Neural progenitor cell (in vitro differentiated cells): ENCODE results near the gene CDIP1. TPM values are rescaled to one million over a fixed set of nuclear protein-coding genes. Genes with fewer than 3 reads are reported as not detected.

Experiments used
- DNase-seq: peaks from one replicate; pipeline ENCODE4 v3.0.0-alpha.2; 2016; ENCODE audit warnings: low spot score
- H2AFZ ChIP-seq: fragments of 200-600 bp; sonication (generic); replicated peaks from 2 replicates; pipeline ENCODE4 v1.6.1; 2016; ENCODE audit warnings: antibody characterized with exemption
- H3F3A ChIP-seq: fragments of 200-600 bp; sonication (generic); 2 replicates; pipeline ENCODE4 v1.6.1; 2016; ENCODE audit warnings: antibody characterized with exemption, low read depth
- H3K27ac ChIP-seq: fragments of 200-600 bp; sonication (generic); 2 replicates; pipeline ENCODE4 v1.5.1; 2016; ENCODE audit warnings: mild to moderate bottlenecking
- H3K27me3 ChIP-seq: fragments of 200-600 bp; sonication (generic); 2 replicates; pipeline ENCODE4 v1.6.1; 2016; ENCODE audit warnings: mild to moderate bottlenecking, moderate library complexity
- H3K36me3 ChIP-seq: fragments of 200-600 bp; sonication (generic); 2 replicates; pipeline ENCODE4 v1.5.1; 2016
- H3K4me1 ChIP-seq: fragments of 200-600 bp; sonication (generic); 2 replicates; pipeline ENCODE4 v1.6.1; 2016; ENCODE audit warnings: mixed run types
- H3K4me2 ChIP-seq: fragments of 200-600 bp; sonication (generic); 2 replicates; pipeline ENCODE4 v1.6.1; 2016
- H3K4me3 ChIP-seq: fragments of 200-600 bp; sonication (generic); 2 replicates; pipeline ENCODE4 v1.5.1; 2016
- H3K79me2 ChIP-seq: fragments of 200-600 bp; sonication (generic); 2 replicates; pipeline ENCODE4 v1.6.1; 2016; ENCODE audit warnings: low read depth
- H3K9ac ChIP-seq: fragments of 200-600 bp; sonication (generic); 2 replicates; pipeline ENCODE4 v1.6.1; 2016
- H3K9me3 ChIP-seq: fragments of 200-600 bp; sonication (generic); 2 replicates; pipeline ENCODE4 v1.5.1; 2016; ENCODE audit warnings: low read depth
- H4K20me1 ChIP-seq: fragments of 200-600 bp; sonication (generic); 2 replicates; pipeline ENCODE4 v1.6.1; 2016; ENCODE audit warnings: low read depth
- H3K27ac Mint-ChIP-seq: 3 replicates; pipeline ENCODE4 v1.8.0; 2021; ENCODE audit warnings: mixed read lengths
- H3K27me3 Mint-ChIP-seq: 2 replicates; pipeline ENCODE4 v1.8.0; 2022; ENCODE audit warnings: low read depth, mild to moderate bottlenecking, inconsistent platforms, moderate library complexity, mixed read lengths; ENCODE audit not compliant: insufficient read depth
- H3K36me3 Mint-ChIP-seq: 3 replicates; pipeline ENCODE4 v1.8.0; 2021; ENCODE audit warnings: mixed read lengths
- H3K4me1 Mint-ChIP-seq: 3 replicates; pipeline ENCODE4 v1.8.0; 2021; ENCODE audit warnings: mixed read lengths
- H3K4me3 Mint-ChIP-seq: 3 replicates; pipeline ENCODE4 v1.8.0; 2021; ENCODE audit warnings: mild to moderate bottlenecking, moderate library complexity, mixed read lengths
- H3K9me3 Mint-ChIP-seq: 3 replicates; pipeline ENCODE4 v1.8.0; 2020; ENCODE audit warnings: mixed read lengths
- CTCF ChIP-seq: fragments of 200-600 bp; sonication (generic); IDR thresholded peaks from 2 replicates; pipeline ENCODE4 v1.5.1; 2017; ENCODE audit warnings: antibody characterized with exemption, mild to moderate bottlenecking
- EZH2 ChIP-seq: fragments of 200-600 bp; sonication (generic); IDR thresholded peaks from 2 replicates; pipeline ENCODE4 v1.6.1; 2017; ENCODE audit warnings: antibody characterized with exemption, mild to moderate bottlenecking, moderate library complexity
- EZH2phosphoT487 ChIP-seq: fragments of 200-600 bp; sonication (generic); IDR thresholded peaks from 2 replicates; pipeline ENCODE4 v1.6.1; 2017; ENCODE audit warnings: antibody characterized with exemption
- total RNA-seq: library from RNA; depleted of rRNA; stranded (reverse); fragments of >200 nt; gene quantifications from 2 replicates; pipeline ENCODE4 v1.2.3, GENCODE V29; 2015; ENCODE audit warnings: low replicate concordance

The CDIP1 gene
- total RNA-seq, 1 donor from 2014 or later: 13.1 TPM

DNA sequence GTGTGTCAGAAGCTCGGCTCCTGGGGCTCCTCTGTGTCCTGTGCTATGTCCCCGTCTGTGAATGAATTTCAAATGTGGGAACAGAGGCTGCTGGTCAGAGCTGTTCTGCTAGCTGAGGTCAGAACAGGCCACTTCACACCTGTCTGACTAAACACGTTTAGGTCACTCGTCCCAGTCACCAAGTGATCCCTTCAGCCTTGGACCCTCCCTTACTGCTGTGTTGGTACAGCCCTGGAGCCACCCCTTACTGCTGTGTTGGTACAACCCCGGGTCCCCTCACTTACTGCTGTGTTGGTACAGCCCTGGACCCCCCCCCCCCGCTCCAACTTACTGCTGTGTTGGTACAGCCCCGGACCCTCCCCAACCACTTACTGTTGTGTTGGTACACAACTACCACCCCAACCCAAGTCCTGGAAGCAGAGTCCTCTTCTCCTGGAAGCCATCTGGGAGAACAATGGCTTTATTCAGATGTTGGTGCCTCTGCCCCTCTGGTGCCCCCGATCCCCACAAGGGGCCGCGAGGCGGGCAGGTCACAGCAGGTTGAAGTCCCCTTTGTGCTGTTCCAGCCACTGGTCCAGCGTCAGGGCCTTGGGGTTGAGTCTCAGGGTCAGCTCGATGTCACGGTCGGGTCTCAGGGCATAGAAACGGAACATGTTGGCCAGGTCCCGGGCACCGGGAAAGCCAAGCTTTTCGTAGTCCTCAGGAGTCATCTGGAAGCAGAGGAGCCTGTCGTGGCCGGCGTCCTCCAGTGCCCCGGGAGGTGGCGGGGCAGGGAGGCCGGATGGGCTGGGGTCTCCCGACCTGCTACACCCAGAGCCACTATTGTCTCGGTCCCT is 77.1 kb downstream of the CDIP1 start:
- Mint-ChIP-seq H3K4me3 (no peak overlapping the region), H3K27ac (no peak overlapping the region), H3K27me3 (peaks cover 2% of the 10 kb centered on the region), H3K4me1 (peaks cover 12% of the 10 kb centered on the region), H3K36me3 (peaks cover 8% of the 10 kb centered on the region), H3K9me3 (no peaks in the 10 kb centered on the region)
- Histone ChIP-seq H3K27ac (peak overlapping the region; percentile 46), H3F3A (peaks cover 18% of the 10 kb centered on the region), H3K9me3 (no peaks in the 10 kb centered on the region), H3K4me1 (peaks cover 6% of the 10 kb centered on the region), H2AFZ (no peak overlapping the region), H3K79me2 (no peaks in the 10 kb centered on the region), H3K4me3 (no peak overlapping the region), H4K20me1 (peaks cover 7% of the 10 kb centered on the region), H3K27me3 (no peaks in the 10 kb centered on the region), H3K36me3 (no peaks in the 10 kb centered on the region), H3K4me2 (no peak overlapping the region), H3K9ac (no peak overlapping the region)
- no peak for TF ChIP-seq EZH2phosphoT487
- TF ChIP-seq CTCF: no peak
- TF ChIP-seq EZH2: no peak
- DNase-seq: peak; percentile 51

GRCh38 chr16:4460936-4461249 is 77.7 kb downstream of the CDIP1 start:
- H3K9me3 Mint-ChIP-seq: no peaks in the 10 kb centered on the region
- H3K36me3 Mint-ChIP-seq: peaks cover 8% of the 10 kb centered on the region
- H3K4me1 Mint-ChIP-seq: peaks cover 12% of the 10 kb centered on the region
- Histone ChIP-seq H3F3A (peaks cover 18% of the 10 kb centered on the region), H3K27me3 (no peaks in the 10 kb centered on the region), H3K9ac (no peak overlapping the region), H3K4me3 (no peak overlapping the region), H3K27ac (peak overlapping the region; percentile 46), H2AFZ (no peak overlapping the region), H3K9me3 (no peaks in the 10 kb centered on the region), H3K36me3 (no peaks in the 10 kb centered on the region), H4K20me1 (peaks cover 7% of the 10 kb centered on the region), H3K79me2 (no peaks in the 10 kb centered on the region), H3K4me2 (no peak overlapping the region), H3K4me1 (peaks cover 6% of the 10 kb centered on the region)
- no peak overlapping the region for H3K4me3 Mint-ChIP-seq
- no peak for DNase-seq
- TF ChIP-seq EZH2phosphoT487: no peak
- H3K27me3 Mint-ChIP-seq: peaks cover 2% of the 10 kb centered on the region
- no peak overlapping the region for H3K27ac Mint-ChIP-seq

Other genes with a start within 250 kb of the CDIP1 start
- 0.15 and 1.3 TPM in 2 replicates for gene GLIS2, start 222.7 kb downstream of the CDIP1 start, total RNA-seq
- 17.0 and 40.8 TPM in 2 replicates for gene PAM16, start 187.5 kb downstream of the CDIP1 start, total RNA-seq
- gene VASN, start 166.9 kb downstream of the CDIP1 start, total RNA-seq: 3.1 and 7.5 TPM in 2 replicates
- gene CORO7, start 122.2 kb downstream of the CDIP1 start, total RNA-seq: 6.8 and 21.8 TPM in 2 replicates
- gene DNAJA3, start 112.9 kb downstream of the CDIP1 start, total RNA-seq: 27.3 and 47.2 TPM in 2 replicates
- 47.1 and 69.1 TPM in 2 replicates for gene NMRAL1, start 64.1 kb downstream of the CDIP1 start, total RNA-seq
- gene HMOX2, start 62.4 kb downstream of the CDIP1 start, total RNA-seq: 11.5 and 20.3 TPM in 2 replicates
- 0.11 and 0.99 TPM in 2 replicates for gene C16orf96, start 17.6 kb upstream of the CDIP1 start, total RNA-seq
- gene UBALD1, start 76.1 kb upstream of the CDIP1 start, total RNA-seq: 0.97 and 11.9 TPM in 2 replicates
- 17.5 and 22.4 TPM in 2 replicates for gene MGRN1, start 86.1 kb upstream of the CDIP1 start, total RNA-seq
- 10.9 and 39.3 TPM in 2 replicates for gene NUDT16L1, start 154.8 kb upstream of the CDIP1 start, total RNA-seq
- gene ANKS3, start 195.5 kb upstream of the CDIP1 start, total RNA-seq: 20.6 and 32.7 TPM in 2 replicates
- not detected in 2 replicates for gene DNAAF8, start 195.8 kb upstream of the CDIP1 start, total RNA-seq
- 4.2 and 17.9 TPM in 2 replicates for gene ZNF500, start 228.4 kb upstream of the CDIP1 start, total RNA-seq
- not detected in 2 replicates for gene SEPTIN12, start 249.6 kb upstream of the CDIP1 start, total RNA-seq